Spleen (tissue), 7 donors: ENCODE data around the gene DAB2IP.

Source experiments
- CTCF ChIP-seq, 11 experiments: fragments of 200-600 bp in 7 of 11; fragments of 450-650 bp in 4 of 11; sonication (generic) in 4 of 11; IDR thresholded peaks in 8 of 11; conservative IDR thresholded peaks in 3 of 11; 1 replicate in 7 of 11; 2 replicates in 4 of 11; pipeline versions ENCODE4 v1.4.0 to v1.8.0; 2016 to 2021; ENCODE audit warnings: antibody characterized with exemption in 11 of 11, inconsistent platforms in 4 of 11, mild to moderate bottlenecking in 1 of 11
- POLR2A ChIP-seq, 3 donors: fragments of 450-650 bp; IDR thresholded peaks; one replicate each; pipeline ENCODE4 v1.5.1; 2017; ENCODE audit warnings: antibody characterized with exemption in 3 of 3, mild to moderate bottlenecking in 1 of 3
- POLR2AphosphoS5 ChIP-seq, 3 donors: sonication (generic); formaldehyde crosslinking; IDR thresholded peaks; one replicate each; pipeline ENCODE4 v1.5.1; 2017; ENCODE audit warnings: antibody characterized with exemption in 3 of 3
- donor health status: DM: no; HTN: no; CAD: no; lungs with moderate emphysema.
- donor health status: DM: no; HTN: no; CAD: no.
- donor health status: DM: no; HTN: no; CAD: no.

GRCh38 chr9:121603028-121603427, 48.4 kb upstream of the DAB2IP start:
- TF ChIP-seq POLR2A (IDR thresholded peaks at IDR 0.05), result no peak
- no peak for TF ChIP-seq CTCF (IDR thresholded peaks at IDR 0.05 in 8 of 11, conservative IDR thresholded peaks at IDR 0.05 in 3 of 11)
- TF ChIP-seq POLR2AphosphoS5 (IDR thresholded peaks at IDR 0.05), result no peak
